Chondrocyte (in vitro differentiated cells): ENCODE results near the gene SPRING1. TPM values are rescaled to one million over a fixed set of nuclear protein-coding genes. Genes with fewer than 3 reads are reported as not detected.

ENCODE experiments used
- DNase-seq: peaks from one replicate; pipeline ENCODE4 v3.0.0; 2021; ENCODE audit warnings: mixed read lengths, low spot score
- H3K27ac Mint-ChIP-seq: one replicate; pipeline ENCODE4 v1.8.0; 2021; ENCODE audit warnings: mild to moderate bottlenecking, moderate library complexity, mixed read lengths; ENCODE audit not compliant: unreplicated experiment
- H3K27me3 Mint-ChIP-seq: 2 replicates; pipeline ENCODE4 v1.8.0; 2021; ENCODE audit warnings: low read depth, mixed read lengths
- H3K36me3 Mint-ChIP-seq: 2 replicates; pipeline ENCODE4 v1.8.0; 2021; ENCODE audit warnings: low read depth, mixed read lengths
- H3K4me1 Mint-ChIP-seq: 2 replicates; pipeline ENCODE4 v1.8.0; 2021; ENCODE audit warnings: low read depth, mild to moderate bottlenecking, mixed read lengths
- H3K4me3 Mint-ChIP-seq: one replicate; pipeline ENCODE4 v1.8.0; 2021; ENCODE audit warnings: mild to moderate bottlenecking, moderate library complexity, mixed read lengths; ENCODE audit not compliant: unreplicated experiment
- H3K9me3 Mint-ChIP-seq: 2 replicates; pipeline ENCODE4 v1.8.0; 2021; ENCODE audit warnings: low read depth, mixed read lengths
- total RNA-seq: library from RNA; stranded (reverse); gene quantifications from 3 replicates; pipeline ENCODE4 v1.2.1, GENCODE V29; 2021
- TF ChIP-seq, protein P1 (sequence below): fragments of 200-600 bp; sonication (generic); IDR thresholded peaks from 2 replicates; pipeline ENCODE4 v1.5.0; 2021; ENCODE audit warnings: antibody characterized with exemption, mild to moderate bottlenecking, moderate library complexity

The SPRING1 gene
- total RNA-seq, 1 donor from 2014 or later: 37.3 TPM

DNA sequence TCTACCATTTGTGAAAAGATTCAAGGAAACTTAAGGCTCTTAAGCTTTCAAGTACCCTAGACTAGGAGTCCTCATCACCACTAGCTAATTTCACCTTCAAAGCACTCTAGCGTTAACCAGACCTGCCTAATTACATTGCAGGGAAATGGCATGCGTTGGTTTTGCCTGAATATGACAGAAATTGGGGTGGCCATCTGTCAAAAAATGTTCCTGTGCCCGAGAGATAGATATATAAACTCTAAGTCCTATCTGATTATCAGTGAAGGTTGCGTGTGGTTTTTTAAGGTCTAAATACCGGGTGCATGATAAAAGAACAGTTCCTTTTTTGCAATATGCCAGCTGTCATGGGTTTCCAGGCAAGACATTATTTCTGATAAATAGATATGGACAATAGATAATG lies 48.3 kb downstream of the SPRING1 start:
- peaks cover 3% of the 10 kb centered on the region for H3K36me3 Mint-ChIP-seq
- H3K27me3 Mint-ChIP-seq: peaks cover 13% of the 10 kb centered on the region
- H3K9me3 Mint-ChIP-seq: no peaks in the 10 kb centered on the region
- H3K4me3 Mint-ChIP-seq: no peak overlapping the region
- TF ChIP-seq, protein P1, sequence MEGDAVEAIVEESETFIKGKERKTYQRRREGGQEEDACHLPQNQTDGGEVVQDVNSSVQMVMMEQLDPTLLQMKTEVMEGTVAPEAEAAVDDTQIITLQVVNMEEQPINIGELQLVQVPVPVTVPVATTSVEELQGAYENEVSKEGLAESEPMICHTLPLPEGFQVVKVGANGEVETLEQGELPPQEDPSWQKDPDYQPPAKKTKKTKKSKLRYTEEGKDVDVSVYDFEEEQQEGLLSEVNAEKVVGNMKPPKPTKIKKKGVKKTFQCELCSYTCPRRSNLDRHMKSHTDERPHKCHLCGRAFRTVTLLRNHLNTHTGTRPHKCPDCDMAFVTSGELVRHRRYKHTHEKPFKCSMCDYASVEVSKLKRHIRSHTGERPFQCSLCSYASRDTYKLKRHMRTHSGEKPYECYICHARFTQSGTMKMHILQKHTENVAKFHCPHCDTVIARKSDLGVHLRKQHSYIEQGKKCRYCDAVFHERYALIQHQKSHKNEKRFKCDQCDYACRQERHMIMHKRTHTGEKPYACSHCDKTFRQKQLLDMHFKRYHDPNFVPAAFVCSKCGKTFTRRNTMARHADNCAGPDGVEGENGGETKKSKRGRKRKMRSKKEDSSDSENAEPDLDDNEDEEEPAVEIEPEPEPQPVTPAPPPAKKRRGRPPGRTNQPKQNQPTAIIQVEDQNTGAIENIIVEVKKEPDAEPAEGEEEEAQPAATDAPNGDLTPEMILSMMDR: no peak
- H3K4me1 Mint-ChIP-seq: peaks cover 6% of the 10 kb centered on the region
- no peak for DNase-seq
- H3K27ac Mint-ChIP-seq: no peak overlapping the region

Other genes starting within 250 kb of the SPRING1 start
- gene MAP1LC3B2, start 178.7 kb downstream of the SPRING1 start, total RNA-seq: 3.3 to 4.1 TPM (median 3.3 TPM) in 3 replicates
- gene RNFT2, start 246 bp upstream of the SPRING1 start, total RNA-seq: 5.1 to 9.8 TPM (median 6.6 TPM) in 3 replicates
- gene HRK, start 143.4 kb upstream of the SPRING1 start, total RNA-seq: 0.31 to 0.80 TPM (median 0.49 TPM) in 3 replicates
- 30.3 to 33.7 TPM (median 30.8 TPM) in 3 replicates for gene FBXW8, start 172.9 kb upstream of the SPRING1 start, total RNA-seq